HG03520 (cell line): Measurements from ENCODE around the gene MLLT11.

Experiments
- ATAC-seq: cut with Tn5 transposase; IDR thresholded peaks from one replicate; pipeline ENCODE4 v1.9.1; 2021; ENCODE audit warnings: mild to moderate bottlenecking, moderate library complexity; ENCODE audit not compliant: unreplicated experiment

Gene MLLT11, protein sequence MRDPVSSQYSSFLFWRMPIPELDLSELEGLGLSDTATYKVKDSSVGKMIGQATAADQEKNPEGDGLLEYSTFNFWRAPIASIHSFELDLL

DNA sequence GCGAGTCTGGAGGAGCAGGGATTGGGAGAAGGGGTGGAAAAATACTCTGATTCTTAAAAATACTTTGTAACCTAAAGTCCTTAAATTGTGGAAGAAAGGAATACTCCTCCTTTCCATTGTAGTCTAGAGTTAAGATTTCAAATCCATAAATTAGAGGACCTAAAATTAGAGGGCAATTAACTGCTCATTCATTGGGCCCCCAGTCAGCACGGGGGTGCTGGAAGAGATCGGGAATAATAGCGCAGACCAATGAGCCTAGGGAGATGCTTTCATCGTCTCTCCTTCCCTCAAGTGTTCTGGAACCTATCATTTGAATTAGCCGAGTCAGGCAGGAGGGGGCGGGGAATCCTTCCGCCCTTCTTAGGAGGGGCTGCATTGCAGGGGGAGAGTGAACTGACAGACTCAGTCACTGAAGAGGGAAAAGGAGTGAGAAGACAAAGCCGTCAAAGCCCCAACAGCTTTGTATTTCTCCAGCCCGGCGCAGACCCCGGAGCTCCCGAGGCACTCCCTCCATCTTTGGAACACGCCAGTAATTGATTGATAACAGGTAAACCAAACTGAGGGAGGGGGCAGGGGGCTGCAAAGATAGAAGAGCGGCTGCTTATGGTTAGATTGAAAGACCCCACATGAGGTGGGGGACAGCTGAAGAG, at the start of gene MLLT11:
Gene MLLT11, plus strand, starts transcription at position 391 of the 650 bp plus-strand sequence. CDS start 6,828 bp downstream, outside the sequence.
- no peak for ATAC-seq

DNA sequence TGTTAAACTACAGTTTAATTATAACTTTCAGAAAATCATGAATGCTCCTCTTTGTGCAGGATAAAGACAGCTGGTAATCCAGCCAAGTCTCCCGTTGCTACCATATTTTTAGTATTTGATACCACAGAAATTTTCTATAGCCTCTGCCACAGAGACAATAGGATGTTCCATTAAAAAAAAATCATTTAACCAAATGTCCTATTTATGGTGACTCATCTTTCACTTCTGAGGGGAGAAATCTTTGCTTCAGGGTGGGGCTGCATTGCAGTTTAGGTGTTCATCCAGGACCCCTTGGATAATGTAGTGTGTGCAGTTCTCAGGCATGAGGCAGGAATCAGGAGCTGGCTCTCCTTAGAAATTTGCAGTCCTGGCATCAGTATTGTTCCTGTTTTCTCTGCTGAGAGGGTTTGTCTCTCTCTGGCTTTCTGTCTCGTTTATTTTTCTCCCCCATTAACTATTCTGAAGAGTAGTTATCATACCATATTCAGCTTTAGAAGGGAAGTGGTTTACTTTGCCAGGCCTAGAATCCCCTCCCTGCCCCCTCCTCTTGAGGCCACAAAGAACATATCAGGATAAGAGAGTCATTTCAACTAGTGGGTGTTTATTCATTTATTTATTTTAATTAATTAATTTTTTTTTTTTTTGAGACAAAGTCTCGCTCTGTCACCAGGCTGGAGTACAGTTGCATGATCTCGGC, 48.9 kb upstream of the MLLT11 start:
- no peak for ATAC-seq

DNA sequence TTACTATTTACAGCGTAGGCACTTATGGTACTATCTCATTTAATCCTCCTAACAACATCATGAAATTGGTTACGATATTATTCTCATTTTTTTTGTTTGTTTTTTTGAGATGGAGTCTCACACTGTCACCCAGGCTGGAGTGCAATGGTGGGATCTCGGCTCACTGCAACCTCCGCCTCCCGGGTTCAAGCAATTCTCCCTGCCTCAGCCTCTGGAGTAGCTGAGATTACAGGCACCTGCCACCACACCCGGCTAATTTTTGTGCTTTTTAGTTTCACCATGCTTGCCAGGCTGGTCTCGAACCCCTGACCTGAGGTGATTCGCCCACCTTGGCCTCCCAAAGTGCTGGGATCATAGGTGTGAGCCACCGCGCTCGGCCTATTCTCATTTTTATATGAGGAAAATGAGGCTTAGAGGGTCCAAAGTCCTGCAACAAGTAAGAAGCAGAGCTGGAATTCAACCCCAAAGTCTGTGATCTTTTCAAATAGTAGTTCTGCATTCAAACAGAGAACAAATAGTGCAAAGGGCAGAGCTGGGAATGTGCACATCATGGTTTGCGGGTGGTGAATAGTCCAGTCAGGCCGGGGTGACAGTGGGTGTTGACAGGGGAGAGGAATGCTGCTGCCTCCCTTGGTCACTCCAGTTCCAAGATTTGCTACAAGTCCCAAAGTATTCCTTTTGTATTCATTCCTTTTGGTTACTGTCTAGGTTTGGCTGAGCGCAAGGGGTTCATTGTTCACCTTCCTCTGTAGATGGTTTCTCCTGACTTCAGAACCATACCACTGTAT, 47.3 kb upstream of the MLLT11 start:
- ATAC-seq = no peak

DNA sequence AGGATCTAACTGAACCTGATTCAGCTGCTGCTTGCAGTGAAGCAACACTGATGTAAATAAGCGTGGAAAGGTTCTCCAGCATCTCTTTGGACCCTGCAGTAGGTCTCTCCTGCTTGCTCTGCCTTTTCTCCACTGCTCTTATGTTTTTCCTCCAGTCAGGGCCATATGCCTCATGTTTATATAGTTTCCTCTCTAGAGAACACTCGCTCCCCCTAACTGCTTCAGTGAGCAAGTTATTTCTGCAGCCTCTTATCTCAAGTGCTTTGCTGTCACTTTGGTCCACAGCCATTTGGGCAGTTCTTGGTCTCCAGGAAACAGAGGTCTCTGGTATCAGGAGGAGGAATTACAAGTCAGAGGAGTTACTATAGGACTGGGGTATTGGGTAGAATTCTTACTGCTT, 46.7 kb upstream of the MLLT11 start:
- no peak for ATAC-seq

DNA sequence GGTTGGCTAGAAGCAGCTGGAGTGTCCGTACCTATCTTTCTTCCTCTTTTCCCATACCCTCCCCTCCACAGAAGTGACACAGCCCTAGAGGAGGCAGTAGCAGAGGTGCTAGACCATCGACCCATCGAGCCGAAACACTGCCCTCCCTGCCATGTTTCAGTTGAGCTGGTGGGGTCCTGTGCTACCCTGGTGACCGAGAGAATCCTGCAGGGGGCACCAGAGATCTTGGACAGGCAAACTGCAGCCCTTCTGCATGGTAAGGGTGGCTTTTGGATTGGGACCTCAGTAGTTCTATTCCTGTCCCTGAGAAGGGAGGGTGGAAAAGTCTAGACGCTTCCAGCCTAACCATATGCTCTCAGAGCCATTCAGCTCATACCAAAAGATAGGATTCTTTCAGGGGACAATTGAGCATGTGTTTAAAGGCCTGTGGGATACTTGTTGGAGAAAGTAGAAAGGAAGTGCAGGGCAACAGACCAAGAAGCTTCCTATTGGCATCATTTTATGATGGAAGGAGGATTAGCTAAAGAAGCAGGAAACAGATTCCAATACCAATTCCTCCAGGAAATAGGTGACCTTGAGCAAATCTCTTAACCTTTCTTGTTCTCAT, 35.6 kb upstream of the MLLT11 start:
- no peak for ATAC-seq

DNA sequence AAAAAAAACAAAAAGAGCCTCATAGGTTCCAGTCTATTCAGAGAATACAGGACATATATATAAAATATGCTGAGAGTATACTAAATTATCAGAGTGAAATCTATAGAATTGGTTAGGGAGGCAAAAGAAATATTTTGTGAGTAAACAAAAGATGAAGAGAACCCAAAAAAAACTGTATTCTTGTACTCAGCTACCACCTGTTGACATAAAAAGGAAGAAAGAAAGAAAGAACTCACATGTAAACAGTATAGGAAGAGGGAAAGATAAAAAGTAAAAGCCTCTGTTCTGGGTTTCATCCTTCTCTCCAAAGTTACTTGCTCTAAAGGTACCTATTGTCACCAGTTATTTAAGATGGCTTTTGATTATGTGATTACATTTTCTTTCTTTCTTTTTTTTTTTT, 33.7 kb upstream of the MLLT11 start:
- no peak for ATAC-seq

DNA sequence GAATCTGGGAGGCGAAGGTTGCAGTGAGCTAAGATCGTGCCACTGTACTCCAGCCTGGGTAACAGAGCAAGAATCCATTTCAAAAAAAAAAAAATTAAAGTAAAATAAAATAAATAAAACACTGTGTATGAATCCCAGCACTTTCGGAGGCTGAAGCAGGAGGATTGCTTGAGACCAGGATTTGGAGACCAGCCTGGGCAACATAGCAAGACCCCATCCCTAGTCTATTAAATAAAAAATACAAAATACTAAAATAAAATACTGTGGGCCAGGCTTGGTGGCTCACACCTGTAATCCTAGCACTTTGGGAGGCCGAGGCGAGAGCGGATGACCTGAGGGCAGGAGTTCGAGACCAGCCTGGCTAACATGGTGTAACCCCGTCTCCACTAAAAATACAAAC, 28.0 kb upstream of the MLLT11 start:
- ATAC-seq = no peak

DNA sequence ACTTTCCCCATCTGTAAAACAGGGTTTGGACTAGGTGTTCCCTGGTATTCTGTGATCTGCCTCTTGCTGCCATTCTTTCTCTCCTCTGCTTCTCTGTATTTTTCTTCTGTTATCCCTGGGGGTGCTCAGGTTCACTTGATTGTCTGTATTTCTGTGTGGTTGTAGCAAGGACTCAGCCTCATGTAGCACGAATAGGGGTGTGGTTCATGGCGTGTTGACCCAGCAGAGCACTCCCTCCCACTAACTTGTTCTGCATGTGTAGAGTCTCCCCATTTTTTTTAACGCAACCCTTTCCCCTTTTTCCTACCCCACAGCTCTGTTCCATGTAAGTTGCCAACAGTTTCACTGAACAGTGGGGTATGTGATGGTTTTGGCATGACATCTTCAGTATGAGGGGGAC, 25.0 kb upstream of the MLLT11 start:
- no peak for ATAC-seq

DNA sequence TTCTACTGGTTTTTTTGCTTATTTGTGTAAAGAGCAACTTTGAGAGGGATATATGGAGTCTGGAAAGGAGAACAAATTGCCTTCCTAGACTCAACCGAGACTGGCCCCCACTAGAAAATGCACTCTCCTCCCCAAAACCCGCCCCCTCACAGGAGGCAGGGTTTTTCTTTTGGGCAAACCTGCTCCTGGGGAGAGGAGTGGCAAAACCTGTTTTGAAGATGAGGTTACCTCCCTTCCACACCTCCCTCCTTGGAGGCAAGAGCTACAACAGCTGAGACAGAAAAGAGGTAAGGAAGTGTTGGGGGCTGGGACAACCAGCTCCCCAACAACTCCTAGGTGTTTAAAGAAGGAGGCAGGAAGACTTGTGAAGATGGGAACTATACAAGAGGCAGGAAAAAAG, 23.8 kb upstream of the MLLT11 start, which contains the start of gene BNIPL:
Gene BNIPL, plus strand, starts transcription at position 231 of the 400 bp plus-strand sequence. Its CDS starts 140 bp downstream, at position 371.
- no peak for ATAC-seq

DNA sequence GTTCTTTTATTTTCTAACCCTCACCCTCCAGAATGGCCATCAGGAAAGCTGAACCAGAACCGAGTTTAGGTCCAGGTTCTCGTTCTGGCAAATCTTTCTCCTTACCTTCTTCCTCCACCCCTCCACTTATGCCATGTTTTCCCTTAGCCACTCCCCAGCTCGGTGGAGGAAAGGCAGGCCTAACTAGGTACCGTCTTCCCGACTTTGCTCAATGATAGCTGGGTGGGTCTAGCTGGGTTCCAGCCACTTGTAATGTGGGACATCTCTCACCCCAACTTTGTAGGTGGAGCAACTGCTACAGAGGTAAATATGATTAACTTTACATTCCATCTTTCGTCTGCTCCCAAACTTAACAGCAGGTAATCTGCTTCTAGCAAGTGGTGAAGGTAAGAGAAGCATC, 23.2 kb upstream of the MLLT11 start:
- no peak for ATAC-seq

DNA sequence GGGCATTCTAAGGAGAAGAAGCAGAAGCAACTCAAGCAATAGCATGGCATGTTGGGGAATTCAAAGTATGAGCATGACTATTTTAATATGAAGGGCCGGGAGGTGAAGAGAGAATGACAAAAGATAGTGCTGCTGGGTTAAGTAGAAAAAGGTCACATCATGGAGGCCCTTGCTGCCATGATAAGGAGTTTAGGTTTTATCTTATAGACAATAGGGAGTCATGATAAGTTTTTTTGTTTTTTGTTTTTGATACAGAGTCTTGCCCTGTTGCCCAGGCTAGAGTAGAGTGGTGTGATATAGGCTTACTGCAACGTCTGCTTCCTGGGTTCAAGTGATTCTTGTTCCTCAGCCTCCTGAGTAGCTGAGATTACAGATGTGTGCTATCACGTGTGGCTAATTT, 20.7 kb upstream of the MLLT11 start:
- ATAC-seq = no peak

DNA sequence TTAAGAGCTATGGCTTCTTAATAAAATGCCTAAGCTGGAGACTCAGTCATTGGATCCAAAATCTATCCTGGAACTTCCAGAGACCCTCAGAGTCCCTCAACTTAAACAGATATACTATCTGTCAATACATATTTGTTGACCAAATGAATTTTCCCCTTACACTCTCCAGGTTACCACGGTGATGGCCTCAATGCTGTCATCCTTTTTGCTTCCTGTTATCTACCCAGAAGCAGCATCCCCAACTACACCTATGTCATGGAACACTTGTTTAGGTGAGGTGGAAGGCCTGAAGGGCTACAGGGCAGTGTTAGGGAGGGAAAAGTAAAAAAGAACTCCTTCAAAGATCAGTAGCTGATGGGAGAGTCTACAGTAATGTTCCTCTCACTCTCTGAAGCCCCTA, 17.0 kb upstream of the MLLT11 start:
- no peak for ATAC-seq

DNA sequence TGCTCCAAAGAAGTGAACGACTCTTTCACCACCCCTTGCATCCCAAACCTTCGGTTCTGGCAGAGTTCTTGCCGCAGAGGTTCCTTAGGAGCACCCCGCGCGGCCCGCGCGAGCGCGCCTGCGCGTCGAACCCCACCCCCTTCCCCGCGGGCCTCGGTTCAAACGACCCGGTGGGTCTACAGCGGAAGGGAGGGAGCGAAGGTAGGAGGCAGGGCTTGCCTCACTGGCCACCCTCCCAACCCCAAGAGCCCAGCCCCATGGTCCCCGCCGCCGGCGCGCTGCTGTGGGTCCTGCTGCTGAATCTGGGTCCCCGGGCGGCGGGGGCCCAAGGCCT, 12.6 kb upstream of the MLLT11 start, which contains the start of gene C1orf56:
Gene C1orf56, plus strand, starts transcription at position 161 of the 334 bp plus-strand sequence. Its CDS starts 97 bp downstream, at position 258.
- no peak for ATAC-seq

DNA sequence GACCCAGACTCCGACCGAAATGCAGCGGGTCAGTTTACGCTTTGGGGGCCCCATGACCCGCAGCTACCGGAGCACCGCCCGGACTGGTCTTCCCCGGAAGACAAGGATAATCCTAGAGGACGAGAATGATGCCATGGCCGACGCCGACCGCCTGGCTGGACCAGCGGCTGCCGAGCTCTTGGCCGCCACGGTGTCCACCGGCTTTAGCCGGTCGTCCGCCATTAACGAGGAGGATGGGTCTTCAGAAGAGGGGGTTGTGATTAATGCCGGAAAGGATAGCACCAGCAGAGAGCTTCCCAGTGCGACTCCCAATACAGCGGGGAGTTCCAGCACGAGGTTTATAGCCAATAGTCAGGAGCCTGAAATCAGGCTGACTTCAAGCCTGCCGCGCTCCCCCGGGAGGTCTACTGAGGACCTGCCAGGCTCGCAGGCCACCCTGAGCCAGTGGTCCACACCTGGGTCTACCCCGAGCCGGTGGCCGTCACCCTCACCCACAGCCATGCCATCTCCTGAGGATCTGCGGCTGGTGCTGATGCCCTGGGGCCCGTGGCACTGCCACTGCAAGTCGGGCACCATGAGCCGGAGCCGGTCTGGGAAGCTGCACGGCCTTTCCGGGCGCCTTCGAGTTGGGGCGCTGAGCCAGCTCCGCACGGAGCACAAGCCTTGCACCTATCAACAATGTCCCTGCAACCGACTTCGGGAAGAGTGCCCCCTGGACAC, 12.1 kb upstream of the MLLT11 start:
- ATAC-seq = peak; percentile 54

DNA sequence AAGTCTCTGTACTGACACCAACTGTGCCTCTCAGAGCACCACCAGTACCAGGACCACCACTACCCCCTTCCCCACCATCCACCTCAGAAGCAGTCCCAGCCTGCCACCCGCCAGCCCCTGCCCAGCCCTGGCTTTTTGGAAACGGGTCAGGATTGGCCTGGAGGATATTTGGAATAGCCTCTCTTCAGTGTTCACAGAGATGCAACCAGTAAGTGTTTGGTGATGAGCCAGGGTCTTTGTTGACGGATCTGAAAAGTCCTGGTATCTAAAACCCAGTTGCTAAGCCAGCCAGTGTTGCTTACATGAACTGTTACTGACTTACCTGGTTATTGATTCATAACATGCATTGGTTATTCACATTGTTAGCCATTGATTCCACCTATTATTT, 11.6 kb upstream of the MLLT11 start:
- ATAC-seq = no peak

DNA sequence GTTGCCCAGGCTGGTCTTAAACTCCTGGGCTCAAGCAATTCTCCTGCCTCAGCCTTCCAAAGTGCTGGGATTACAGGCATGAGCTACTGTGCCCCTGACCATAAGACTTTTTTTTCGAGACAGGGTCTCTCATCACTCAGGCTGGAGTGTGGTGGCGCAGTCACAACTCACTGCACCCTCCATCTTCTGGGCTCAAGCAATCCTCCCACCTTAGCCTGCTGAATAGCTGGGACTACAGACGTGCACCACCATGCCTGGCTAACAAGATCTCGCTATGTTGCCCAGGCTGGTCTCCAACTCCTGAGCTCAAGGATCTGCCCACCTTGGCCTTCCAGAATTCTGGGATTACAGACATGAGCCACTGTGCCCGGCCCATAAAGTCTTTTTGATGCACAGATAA, 10.7 kb upstream of the MLLT11 start:
- ATAC-seq = no peak

DNA sequence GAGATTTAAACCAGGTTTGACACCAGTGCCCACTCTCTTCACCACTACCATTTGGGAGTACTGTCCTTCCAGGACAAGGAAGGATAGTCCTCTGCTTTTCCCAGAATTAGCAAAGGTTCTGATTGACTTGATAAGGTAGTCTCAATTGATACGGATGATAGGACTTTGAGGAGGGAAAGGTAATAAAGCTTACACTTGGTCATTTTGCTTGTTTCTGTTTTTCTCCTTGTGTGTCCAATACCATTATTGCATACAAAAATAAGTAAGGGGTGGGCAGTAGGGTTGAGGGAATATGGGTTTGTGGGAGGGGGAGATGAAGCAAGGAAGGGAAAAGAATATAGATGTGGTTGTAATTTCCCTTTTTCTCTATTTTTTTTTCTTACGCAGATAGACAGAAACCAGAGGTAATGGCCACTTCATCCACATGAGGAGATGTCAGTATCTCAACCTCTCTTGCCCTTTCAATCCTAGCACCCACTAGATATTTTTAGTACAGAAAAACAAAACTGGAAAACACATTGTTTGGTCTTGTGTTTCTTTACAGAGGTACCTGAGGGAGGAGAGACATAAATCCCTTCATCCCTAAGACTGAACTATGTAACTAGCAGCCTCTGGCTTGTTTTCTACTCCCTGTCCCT, 10.0 kb upstream of the MLLT11 start:
- ATAC-seq = no peak

DNA sequence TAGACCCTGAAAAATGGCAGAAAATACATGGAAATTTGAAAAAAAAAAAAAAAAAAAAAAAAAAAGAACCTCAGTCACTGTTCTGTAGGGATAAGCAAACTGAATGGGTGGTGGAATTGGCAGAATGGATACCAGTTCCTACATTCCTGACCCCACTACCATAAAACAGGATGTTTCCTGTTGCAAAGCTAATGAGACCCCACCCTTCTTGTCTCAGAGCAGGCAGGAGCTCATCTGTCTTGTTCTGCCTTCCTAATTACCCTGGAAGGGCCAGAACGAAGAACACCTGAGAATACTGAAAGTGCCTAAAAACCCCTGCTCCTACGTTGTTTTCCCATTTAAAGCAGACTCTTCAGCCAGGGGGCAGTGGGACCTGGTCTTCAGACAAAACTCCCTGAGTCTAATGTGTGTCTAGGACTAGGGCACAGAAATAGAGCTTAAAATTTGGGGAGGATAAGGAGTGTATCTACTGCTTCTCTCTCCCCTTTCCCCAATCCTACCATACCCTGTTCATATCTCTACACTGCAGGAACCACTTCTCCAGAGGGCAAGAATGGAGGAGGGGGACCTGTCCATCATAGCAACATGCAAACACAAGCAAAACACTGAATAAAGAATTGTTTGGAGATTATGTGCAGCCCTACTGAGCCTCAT, 8.7 kb upstream of the MLLT11 start:
- no peak for ATAC-seq

DNA sequence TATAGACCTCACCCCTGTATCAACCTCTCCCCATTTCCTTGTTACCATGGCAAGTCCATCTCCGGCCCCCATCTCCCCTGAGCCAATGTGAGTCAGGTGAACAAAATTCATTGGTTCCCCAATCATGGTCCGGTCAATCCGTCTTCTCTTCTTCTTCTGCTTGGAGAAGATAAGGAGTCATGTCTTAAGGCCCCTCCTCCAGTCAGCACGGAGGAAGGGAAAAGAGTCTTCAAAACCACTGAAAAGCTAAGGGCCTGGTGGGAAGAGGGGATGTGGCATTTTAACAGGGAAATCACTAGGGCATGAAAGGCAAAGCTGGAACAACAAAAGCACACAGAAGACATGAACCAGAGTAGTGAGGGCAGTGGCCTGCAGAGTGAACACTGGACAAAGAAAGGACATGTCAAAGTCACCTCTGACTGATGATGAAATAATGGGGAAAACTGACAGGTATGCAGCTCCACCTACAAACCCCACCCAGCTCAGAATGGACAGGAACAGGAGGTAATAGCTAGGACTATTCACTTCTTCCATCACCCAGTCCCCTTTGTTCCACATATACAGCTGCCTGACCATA, 5.1 kb upstream of the MLLT11 start:
- ATAC-seq = no peak
